ENCODE measurements around the gene POLN. TPM values are rescaled to one million over a fixed set of nuclear protein-coding genes. Genes with fewer than 3 reads are reported as not detected.
A peak's percentile ranks its signal among the peaks of the same experiment; 100 is the strongest.

POLN gene
- total RNA-seq, 1 donor, result 2.9 TPM

- H2AFZ ChIP-seq (ENCODE audit: low read length), result no peak overlapping the region
- H3K4me3 ChIP-seq (ENCODE audit: insufficient read depth, low read length), result peak overlapping the region; percentile 87
- H4K20me1 ChIP-seq (ENCODE audit: insufficient read depth, low read length), result peaks cover 50% of the 10 kb centered on the region
- H3K36me3 ChIP-seq (ENCODE audit: insufficient read depth, low read length), result peaks cover 5% of the 10 kb centered on the region
- H3K4me1 ChIP-seq (ENCODE audit: insufficient read depth, low read length), result peaks cover 34% of the 10 kb centered on the region
- no peaks in the 10 kb centered on the region for H3K9me3 ChIP-seq (ENCODE audit: low read depth, low read length)
- DNase-seq (ENCODE audit: insufficient read length, low spot score, missing footprints), result peak; percentile 90
- peak overlapping the region; percentile 48 for H3K27ac ChIP-seq (ENCODE audit: low read depth, low read length)
- no peaks in the 10 kb centered on the region for H3K27me3 ChIP-seq (ENCODE audit: insufficient read depth, low read length)
- H3K4me2 ChIP-seq (ENCODE audit: insufficient read depth, low read length), result peak overlapping the region; percentile 93
- peaks cover 51% of the 10 kb centered on the region for H3K79me2 ChIP-seq (ENCODE audit: insufficient read depth, low read length)
- TF ChIP-seq CTCF (IDR thresholded peaks at IDR 0.05; ENCODE audit: extremely low read depth, low read depth, low read length), result no peak
Measured at GRCh38 chr4:2260344-2261109, 18.6 kb upstream of the POLN start.

- Histone ChIP-seq H3K4me2 (ENCODE audit: insufficient read depth, low read length) (peak overlapping the region; percentile 93), H3K27me3 (ENCODE audit: insufficient read depth, low read length) (no peaks in the 10 kb centered on the region), H3K4me3 (ENCODE audit: insufficient read depth, low read length) (peak overlapping the region; percentile 87), H3K27ac (ENCODE audit: low read depth, low read length) (no peak overlapping the region), H4K20me1 (ENCODE audit: insufficient read depth, low read length) (peaks cover 57% of the 10 kb centered on the region), H2AFZ (ENCODE audit: low read length) (no peak overlapping the region), H3K4me1 (ENCODE audit: insufficient read depth, low read length) (peaks cover 34% of the 10 kb centered on the region), H3K9me3 (ENCODE audit: low read depth, low read length) (no peaks in the 10 kb centered on the region), H3K79me2 (ENCODE audit: insufficient read depth, low read length) (peaks cover 58% of the 10 kb centered on the region), H3K36me3 (ENCODE audit: insufficient read depth, low read length) (peaks cover 10% of the 10 kb centered on the region)
- TF ChIP-seq CTCF (IDR thresholded peaks at IDR 0.05; ENCODE audit: extremely low read depth, low read depth, low read length), result no peak
- peak; percentile 49 for DNase-seq (ENCODE audit: insufficient read length, low spot score, missing footprints)
Measured at GRCh38 chr4:2259541-2260343, 17.8 kb upstream of the POLN start.

GRCh38 chr4:2259036-2259540 is 17.2 kb upstream of the POLN start:
- peaks cover 34% of the 10 kb centered on the region for H3K4me1 ChIP-seq (ENCODE audit: insufficient read depth, low read length)
- no peaks in the 10 kb centered on the region for H3K27me3 ChIP-seq (ENCODE audit: insufficient read depth, low read length)
- H3K79me2 ChIP-seq (ENCODE audit: insufficient read depth, low read length), result peaks cover 64% of the 10 kb centered on the region
- H3K4me3 ChIP-seq (ENCODE audit: insufficient read depth, low read length), result no peak overlapping the region
- H4K20me1 ChIP-seq (ENCODE audit: insufficient read depth, low read length), result peaks cover 62% of the 10 kb centered on the region
- no peak overlapping the region for H3K27ac ChIP-seq (ENCODE audit: low read depth, low read length)
- no peaks in the 10 kb centered on the region for H3K9me3 ChIP-seq (ENCODE audit: low read depth, low read length)
- DNase-seq (ENCODE audit: insufficient read length, low spot score, missing footprints), result peak; percentile 80
- no peak for TF ChIP-seq CTCF (IDR thresholded peaks at IDR 0.05; ENCODE audit: extremely low read depth, low read depth, low read length)
- no peak overlapping the region for H3K4me2 ChIP-seq (ENCODE audit: insufficient read depth, low read length)
- H3K36me3 ChIP-seq (ENCODE audit: insufficient read depth, low read length), result peaks cover 16% of the 10 kb centered on the region
- H2AFZ ChIP-seq (ENCODE audit: low read length), result no peak overlapping the region
